SK-N-MC (cell line): ENCODE measurements around the gene SMIM23.

Experiments used
- EZH2 ChIP-seq: fragments of 200-600 bp; sonication (generic); IDR thresholded peaks from one replicate; pipeline ENCODE4 v1.6.1; 2017; ENCODE audit warnings: antibody characterized with exemption
- POLR2AphosphoS5 ChIP-seq: IDR thresholded peaks from 2 replicates; pipeline ENCODE4 v1.6.1; 2012; ENCODE audit warnings: mild to moderate bottlenecking, low read depth, low read length, borderline replicate concordance

DNA sequence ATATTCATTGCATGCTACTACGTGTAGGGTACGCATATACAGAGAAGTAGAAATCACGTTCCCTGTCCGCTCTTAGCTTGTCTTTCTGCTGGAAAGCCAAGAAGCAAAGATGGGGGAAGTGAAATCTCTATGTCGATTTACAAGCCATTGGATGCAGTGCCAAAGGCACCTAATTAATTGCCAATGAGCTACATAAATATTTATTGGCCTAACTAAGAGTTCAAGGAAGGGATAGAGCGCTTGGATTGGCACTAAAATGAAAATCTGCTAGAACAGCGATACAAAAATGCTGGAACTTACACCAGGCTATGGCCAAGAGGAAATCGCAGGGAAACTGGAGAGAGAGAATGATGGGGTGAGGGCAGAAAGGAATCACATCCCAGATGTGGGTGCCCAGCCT, 10.8 kb downstream of the SMIM23 start:
- TF ChIP-seq POLR2AphosphoS5: no peak
- no peak for TF ChIP-seq EZH2
